ENCODE data around the gene PLAGL1. TPM values are rescaled to one million over a fixed set of nuclear protein-coding genes. Genes with fewer than 3 reads are reported as not detected.

PLAGL1 gene
- polyA plus RNA-seq, 3 donors from 2014 or later: 2.4 to 2.9 TPM; not detected in 1

GRCh38 chr6:143993965-143994646, 14.0 kb downstream of the PLAGL1 start:
- Mint-ChIP-seq H3K9me3 (no peaks in the 10 kb centered on the region), H3K36me3 (peaks cover 0 to 9% (median 3%) of the 10 kb centered on the region in 3 donors), H3K27ac (no peak overlapping the region)

GRCh38 chr6:143992285-143992684, 15.8 kb downstream of the PLAGL1 start:
- H3K4me1 Mint-ChIP-seq: no peaks in the 10 kb centered on the region
- H3K9me3 Mint-ChIP-seq: peaks cover 0 to 2% (median 0%) of the 10 kb centered on the region in 6 donors
- no peak for DNase-seq
- H3K27me3 Mint-ChIP-seq (ENCODE audit: low read depth in 3 of 3): peaks cover 0 to 8% (median 4%) of the 10 kb centered on the region in 3 donors
- no peak overlapping the region for H3K27ac Mint-ChIP-seq
- no peak overlapping the region for H3K4me3 Mint-ChIP-seq
- peaks cover 0 to 5% (median 3%) of the 10 kb centered on the region in 3 donors for H3K36me3 Mint-ChIP-seq

More at GRCh38 chr6:143993965-143994646, 14.0 kb downstream of the PLAGL1 start:
- no peak for DNase-seq
- Mint-ChIP-seq H3K4me1 (no peaks in the 10 kb centered on the region), H3K27me3 (ENCODE audit: low read depth in 3 of 3) (peaks cover 0 to 6% (median 3%) of the 10 kb centered on the region in 3 donors), H3K4me3 (no peak overlapping the region)

GRCh38 chr6:143986463-143987065, 21.5 kb downstream of the PLAGL1 start:
- DNase-seq: no peak
- Mint-ChIP-seq H3K4me3 (no peak overlapping the region), H3K36me3 (peaks cover 0 to 5% (median 3%) of the 10 kb centered on the region in 3 donors), H3K27ac (no peak overlapping the region), H3K27me3 (ENCODE audit: low read depth in 3 of 3) (peaks cover 0 to 2% (median 2%) of the 10 kb centered on the region in 3 donors), H3K4me1 (no peaks in the 10 kb centered on the region), H3K9me3 (peaks cover 0 to 2% (median 0%) of the 10 kb centered on the region in 6 donors)

- no peak overlapping the region for H3K27ac Mint-ChIP-seq
- DNase-seq: no peak
- H3K4me1 Mint-ChIP-seq: no peaks in the 10 kb centered on the region
- peaks cover 0 to 4% (median 2%) of the 10 kb centered on the region in 3 donors for H3K27me3 Mint-ChIP-seq (ENCODE audit: low read depth in 3 of 3)
- H3K9me3 Mint-ChIP-seq: peaks cover 0 to 2% (median 0%) of the 10 kb centered on the region in 6 donors
- H3K4me3 Mint-ChIP-seq: no peak overlapping the region
- peaks cover 0 to 3% (median 2%) of the 10 kb centered on the region in 3 donors for H3K36me3 Mint-ChIP-seq
Observed at GRCh38 chr6:143984666-143985065, 23.4 kb downstream of the PLAGL1 start.

GRCh38 chr6:143982968-143983367, 25.1 kb downstream of the PLAGL1 start:
- peaks cover 0 to 4% (median under 1%) of the 10 kb centered on the region in 3 donors for H3K27me3 Mint-ChIP-seq (ENCODE audit: low read depth in 3 of 3)
- H3K4me3 Mint-ChIP-seq: no peak overlapping the region
- H3K4me1 Mint-ChIP-seq: no peaks in the 10 kb centered on the region
- H3K27ac Mint-ChIP-seq: no peak overlapping the region
- no peak for DNase-seq
- H3K9me3 Mint-ChIP-seq: no peaks in the 10 kb centered on the region
- H3K36me3 Mint-ChIP-seq: no peaks in the 10 kb centered on the region

- Mint-ChIP-seq H3K4me1 (no peaks in the 10 kb centered on the region), H3K27ac (no peak overlapping the region), H3K27me3 (ENCODE audit: low read depth in 3 of 3) (peaks cover 0 to 4% (median 0%) of the 10 kb centered on the region in 3 donors), H3K9me3 (no peaks in the 10 kb centered on the region), H3K36me3 (no peaks in the 10 kb centered on the region), H3K4me3 (no peak overlapping the region)
- DNase-seq: no peak
Observed at GRCh38 chr6:143980921-143981320, 27.1 kb downstream of the PLAGL1 start.

- Mint-ChIP-seq H3K27me3 (ENCODE audit: low read depth in 3 of 3) (peaks cover 0 to 4% (median 0%) of the 10 kb centered on the region in 3 donors), H3K36me3 (no peaks in the 10 kb centered on the region), H3K4me1 (no peaks in the 10 kb centered on the region), H3K27ac (no peak overlapping the region), H3K9me3 (no peaks in the 10 kb centered on the region), H3K4me3 (no peak overlapping the region)
- no peak for DNase-seq
Observed at GRCh38 chr6:143976806-143977349, 31.2 kb downstream of the PLAGL1 start.

GRCh38 chr6:143974089-143974488, 34.0 kb downstream of the PLAGL1 start:
- no peaks in the 10 kb centered on the region for H3K9me3 Mint-ChIP-seq
- no peak overlapping the region for H3K4me3 Mint-ChIP-seq
- no peak for DNase-seq
- H3K4me1 Mint-ChIP-seq: no peaks in the 10 kb centered on the region
- no peak overlapping the region for H3K27ac Mint-ChIP-seq
- H3K27me3 Mint-ChIP-seq (ENCODE audit: low read depth in 3 of 3): peaks cover 0 to 2% (median 0%) of the 10 kb centered on the region in 3 donors
- H3K36me3 Mint-ChIP-seq: no peaks in the 10 kb centered on the region

GRCh38 chr6:143973097-143973966, 34.7 kb downstream of the PLAGL1 start:
- no peaks in the 10 kb centered on the region for H3K4me1 Mint-ChIP-seq
- no peak for DNase-seq
- H3K27me3 Mint-ChIP-seq (ENCODE audit: low read depth in 3 of 3): peaks cover 0 to 2% (median 2%) of the 10 kb centered on the region in 3 donors
- no peaks in the 10 kb centered on the region for H3K9me3 Mint-ChIP-seq
- H3K4me3 Mint-ChIP-seq: no peak overlapping the region
- no peaks in the 10 kb centered on the region for H3K36me3 Mint-ChIP-seq
- H3K27ac Mint-ChIP-seq: no peak overlapping the region

GRCh38 chr6:143971482-143972205, 36.4 kb downstream of the PLAGL1 start:
- no peak for DNase-seq
- H3K4me1 Mint-ChIP-seq: no peaks in the 10 kb centered on the region
- H3K9me3 Mint-ChIP-seq: no peaks in the 10 kb centered on the region
- peaks cover 0 to 2% (median 0%) of the 10 kb centered on the region in 3 donors for H3K27me3 Mint-ChIP-seq (ENCODE audit: low read depth in 3 of 3)
- no peaks in the 10 kb centered on the region for H3K36me3 Mint-ChIP-seq
- no peak overlapping the region for H3K27ac Mint-ChIP-seq
- no peak overlapping the region for H3K4me3 Mint-ChIP-seq

GRCh38 chr6:143970456-143971218, 37.4 kb downstream of the PLAGL1 start:
- Mint-ChIP-seq H3K4me1 (peaks cover 2 to 10% of the 10 kb centered on the region in 2 donors), H3K36me3 (no peaks in the 10 kb centered on the region), H3K9me3 (no peaks in the 10 kb centered on the region), H3K4me3 (no peak overlapping the region), H3K27me3 (ENCODE audit: low read depth in 3 of 3) (peaks cover 0 to 2% (median 1%) of the 10 kb centered on the region in 3 donors), H3K27ac (no peak overlapping the region)
- DNase-seq: no peak

GRCh38 chr6:143969077-143969476, 39.0 kb downstream of the PLAGL1 start:
- Mint-ChIP-seq H3K27ac (no peak overlapping the region), H3K4me3 (no peak overlapping the region), H3K36me3 (peaks cover 0 to 4% (median 0%) of the 10 kb centered on the region in 3 donors), H3K4me1 (peaks cover 3 to 17% of the 10 kb centered on the region in 2 donors), H3K27me3 (ENCODE audit: low read depth in 3 of 3) (peaks cover 0 to 3% (median 1%) of the 10 kb centered on the region in 3 donors), H3K9me3 (no peaks in the 10 kb centered on the region)
- DNase-seq: no peak
